Ovary (tissue), 3 donors: ENCODE results near the gene SH3PXD2A.

Experiments
- POLR2A ChIP-seq: fragments of 450-650 bp; IDR thresholded peaks from one replicate; pipeline ENCODE4 v1.6.1; 2017; ENCODE audit warnings: antibody characterized with exemption, mild to moderate bottlenecking, moderate library complexity
- TF ChIP-seq, protein P1 (sequence below), 3 donors: fragments of 450-650 bp in 2 of 3; fragments of 200-600 bp in 1 of 3; IDR thresholded peaks; one replicate each; pipeline versions ENCODE4 v1.5.1 to v1.8.0; 2016 to 2022; ENCODE audit warnings: antibody characterized with exemption in 3 of 3, mild to moderate bottlenecking in 1 of 3
- donor health status: DM: no; HTN: no; CAD: no.

- TF ChIP-seq, protein P1, sequence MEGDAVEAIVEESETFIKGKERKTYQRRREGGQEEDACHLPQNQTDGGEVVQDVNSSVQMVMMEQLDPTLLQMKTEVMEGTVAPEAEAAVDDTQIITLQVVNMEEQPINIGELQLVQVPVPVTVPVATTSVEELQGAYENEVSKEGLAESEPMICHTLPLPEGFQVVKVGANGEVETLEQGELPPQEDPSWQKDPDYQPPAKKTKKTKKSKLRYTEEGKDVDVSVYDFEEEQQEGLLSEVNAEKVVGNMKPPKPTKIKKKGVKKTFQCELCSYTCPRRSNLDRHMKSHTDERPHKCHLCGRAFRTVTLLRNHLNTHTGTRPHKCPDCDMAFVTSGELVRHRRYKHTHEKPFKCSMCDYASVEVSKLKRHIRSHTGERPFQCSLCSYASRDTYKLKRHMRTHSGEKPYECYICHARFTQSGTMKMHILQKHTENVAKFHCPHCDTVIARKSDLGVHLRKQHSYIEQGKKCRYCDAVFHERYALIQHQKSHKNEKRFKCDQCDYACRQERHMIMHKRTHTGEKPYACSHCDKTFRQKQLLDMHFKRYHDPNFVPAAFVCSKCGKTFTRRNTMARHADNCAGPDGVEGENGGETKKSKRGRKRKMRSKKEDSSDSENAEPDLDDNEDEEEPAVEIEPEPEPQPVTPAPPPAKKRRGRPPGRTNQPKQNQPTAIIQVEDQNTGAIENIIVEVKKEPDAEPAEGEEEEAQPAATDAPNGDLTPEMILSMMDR (IDR thresholded peaks at IDR 0.05), result no peak
- no peak for TF ChIP-seq POLR2A
Measured at GRCh38 chr10:103804871-103805270, 50.5 kb downstream of the SH3PXD2A start.
